Measurements from ENCODE around the gene ACTC1.

- TF ChIP-seq POLR2A (IDR thresholded peaks at IDR 0.05; ENCODE audit: low read depth, low read length) (no peak), TAF1 (IDR thresholded peaks at IDR 0.05; ENCODE audit: borderline replicate concordance, low read depth, low read length) (no peak), POLR2AphosphoS5 (IDR thresholded peaks at IDR 0.05; ENCODE audit: low read depth, low read length) (no peak)
Measured at GRCh38 chr15:34804776-34805175, 9.4 kb upstream of the ACTC1 start.
